Measurements from ENCODE around the gene MUC4. TPM values are rescaled to one million over a fixed set of nuclear protein-coding genes. Genes with fewer than 3 reads are reported as not detected.

The MUC4 gene
- total and polyA plus RNA-seq, 9 of the 15 experiments (the other 6 are each of a cell fraction or from before 2014, with no cell fraction given): under 0.01 to 0.21 (median 0.10) TPM; not detected in 4

DNA sequence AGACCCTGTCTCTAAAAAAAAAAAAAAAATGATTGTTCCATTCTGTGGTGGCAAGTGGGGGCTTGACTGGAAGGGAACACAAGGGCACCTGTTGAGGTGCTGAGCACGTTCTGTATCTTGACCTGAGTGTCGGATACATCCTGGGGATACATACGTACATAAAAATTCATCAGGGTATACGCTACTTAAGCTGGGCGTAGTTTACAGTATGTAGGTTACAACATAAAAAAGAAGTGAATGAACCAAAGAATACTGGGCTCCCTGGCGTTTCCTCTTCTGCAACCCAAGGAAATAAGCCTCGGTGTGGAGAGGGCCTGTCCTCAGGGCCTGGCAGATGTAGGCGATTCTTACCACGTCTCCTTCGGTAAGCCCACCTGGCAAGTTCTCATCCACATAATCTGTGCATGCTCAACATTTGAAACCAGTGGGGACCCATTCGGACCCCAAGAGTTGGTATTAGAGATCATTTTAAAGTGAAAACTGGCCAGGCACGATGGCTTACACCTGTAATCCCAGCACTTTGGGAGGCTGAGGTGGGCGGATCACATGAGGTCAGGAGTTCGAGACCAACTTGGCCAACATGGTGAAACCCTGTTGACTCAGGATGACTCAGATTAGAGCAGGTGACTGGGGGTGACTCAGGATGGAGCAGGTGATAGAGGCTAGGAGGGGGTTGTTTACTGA lies 96.0 kb downstream of the MUC4 start (continued):
- TF ChIP-seq, protein P1, sequence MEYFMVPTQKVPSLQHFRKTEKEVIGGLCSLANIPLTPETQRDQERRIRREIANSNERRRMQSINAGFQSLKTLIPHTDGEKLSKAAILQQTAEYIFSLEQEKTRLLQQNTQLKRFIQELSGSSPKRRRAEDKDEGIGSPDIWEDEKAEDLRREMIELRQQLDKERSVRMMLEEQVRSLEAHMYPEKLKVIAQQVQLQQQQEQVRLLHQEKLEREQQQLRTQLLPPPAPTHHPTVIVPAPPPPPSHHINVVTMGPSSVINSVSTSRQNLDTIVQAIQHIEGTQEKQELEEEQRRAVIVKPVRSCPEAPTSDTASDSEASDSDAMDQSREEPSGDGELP (CRISPR knock-in tag; IDR thresholded peaks at IDR 0.05; ENCODE audit: borderline replicate concordance): peak; percentile 76
- 0 out of 2 replicates have a peak, but pooled peaks have one; percentile 14 for TF ChIP-seq ETV1 (tag; conservative IDR thresholded peaks at IDR 0.05; ENCODE audit: low read depth)
- TF ChIP-seq ZNF778 (CRISPR knock-in tag; IDR thresholded peaks at IDR 0.05): no peak
- TF ChIP-seq WHSC1 (IDR thresholded peaks at IDR 0.05; ENCODE audit: low read length): no peak
- TF ChIP-seq ZNF212 (CRISPR knock-in tag; IDR thresholded peaks at IDR 0.05): no peak
- TF ChIP-seq ZEB2 (IDR thresholded peaks at IDR 0.05): peak; percentile 99
- TF ChIP-seq BCL6 (CRISPR knock-in tag; IDR thresholded peaks at IDR 0.05): no peak
- TF ChIP-seq, protein P2, sequence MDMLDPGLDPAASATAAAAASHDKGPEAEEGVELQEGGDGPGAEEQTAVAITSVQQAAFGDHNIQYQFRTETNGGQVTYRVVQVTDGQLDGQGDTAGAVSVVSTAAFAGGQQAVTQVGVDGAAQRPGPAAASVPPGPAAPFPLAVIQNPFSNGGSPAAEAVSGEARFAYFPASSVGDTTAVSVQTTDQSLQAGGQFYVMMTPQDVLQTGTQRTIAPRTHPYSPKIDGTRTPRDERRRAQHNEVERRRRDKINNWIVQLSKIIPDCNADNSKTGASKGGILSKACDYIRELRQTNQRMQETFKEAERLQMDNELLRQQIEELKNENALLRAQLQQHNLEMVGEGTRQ (CRISPR knock-in tag; IDR thresholded peaks at IDR 0.05): 0 out of 2 replicates have a peak, but pooled peaks have one; percentile 12
- TF ChIP-seq KLF13 (tag; IDR thresholded peaks at IDR 0.05; ENCODE audit: borderline replicate concordance, low read depth): peak; percentile 46; the same call in 1 of the 2 replicates
- TF ChIP-seq STAT6 (CRISPR knock-in tag; IDR thresholded peaks at IDR 0.05): 0 out of 2 replicates have a peak, but pooled peaks have one; percentile 67
- no peak for TF ChIP-seq EZH2 (IDR thresholded peaks at IDR 0.05; ENCODE audit: borderline replicate concordance, low read depth, low read length)
- no peak for TF ChIP-seq PURB (CRISPR knock-in tag; IDR thresholded peaks at IDR 0.05; ENCODE audit: low read depth)
- peak; percentile 27; the same call in 1 of the 2 replicates for TF ChIP-seq ZNF707 (CRISPR knock-in tag; conservative IDR thresholded peaks at IDR 0.05)
- peak; percentile 97 for TF ChIP-seq CTBP1 (IDR thresholded peaks at IDR 0.05; ENCODE audit: borderline replicate concordance)
- TF ChIP-seq PTBP1 (IDR thresholded peaks at IDR 0.05; ENCODE audit: low read depth, low read length): no peak
- TF ChIP-seq CCAR2 (IDR thresholded peaks at IDR 0.05; ENCODE audit: low read depth, low read length): no peak
- TF ChIP-seq, protein P3, sequence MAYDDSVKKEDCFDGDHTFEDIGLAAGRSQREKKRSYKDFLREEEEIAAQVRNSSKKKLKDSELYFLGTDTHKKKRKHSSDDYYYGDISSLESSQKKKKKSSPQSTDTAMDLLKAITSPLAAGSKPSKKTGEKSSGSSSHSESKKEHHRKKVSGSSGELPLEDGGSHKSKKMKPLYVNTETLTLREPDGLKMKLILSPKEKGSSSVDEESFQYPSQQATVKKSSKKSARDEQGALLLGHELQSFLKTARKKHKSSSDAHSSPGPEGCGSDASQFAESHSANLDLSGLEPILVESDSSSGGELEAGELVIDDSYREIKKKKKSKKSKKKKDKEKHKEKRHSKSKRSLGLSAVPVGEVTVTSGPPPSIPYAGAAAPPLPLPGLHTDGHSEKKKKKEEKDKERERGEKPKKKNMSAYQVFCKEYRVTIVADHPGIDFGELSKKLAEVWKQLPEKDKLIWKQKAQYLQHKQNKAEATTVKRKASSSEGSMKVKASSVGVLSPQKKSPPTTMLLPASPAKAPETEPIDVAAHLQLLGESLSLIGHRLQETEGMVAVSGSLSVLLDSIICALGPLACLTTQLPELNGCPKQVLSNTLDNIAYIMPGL (CRISPR knock-in tag; IDR thresholded peaks at IDR 0.05): no peak
- TF ChIP-seq ZNF316 (IDR thresholded peaks at IDR 0.05): peak; percentile 82
- TF ChIP-seq HDAC6 (IDR thresholded peaks at IDR 0.05; ENCODE audit: low read depth, low read length): no peak
- TF ChIP-seq MYNN (IDR thresholded peaks at IDR 0.05): peak; percentile 58; the same call in 1 of the 2 replicates
- no peak for TF ChIP-seq MYNN (CRISPR knock-in tag; IDR thresholded peaks at IDR 0.05)
- no peak for TF ChIP-seq NR1H2 (CRISPR knock-in tag; IDR thresholded peaks at IDR 0.05)

All from K562 (cell line).